Measurements from ENCODE around the gene PTPN4.

PTPN4 gene

DNA sequence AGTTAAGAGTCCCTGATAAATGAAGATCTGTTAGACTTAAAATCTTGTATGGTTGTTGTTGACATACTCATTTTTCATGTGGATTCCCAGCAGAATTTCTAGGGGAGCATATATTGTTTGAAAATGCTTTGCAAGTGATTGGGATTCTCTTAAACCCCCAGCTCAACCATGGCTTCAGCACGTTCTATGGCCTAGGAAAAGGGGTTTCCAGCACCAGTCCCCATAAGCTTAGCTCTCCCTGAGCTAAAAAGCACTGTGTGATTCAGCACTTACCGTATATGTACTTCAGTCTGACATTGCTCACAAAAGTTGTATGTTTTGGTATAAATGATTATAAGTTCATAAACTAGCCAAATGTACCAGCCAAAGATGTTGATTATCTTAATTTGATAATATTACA lies 173.1 kb downstream of the PTPN4 start:
- no peak for DNase-seq
- no peaks in the 10 kb centered on the region for H3K79me2 ChIP-seq (ENCODE audit: low read length)
- H3F3A ChIP-seq (ENCODE audit: insufficient read depth, low read length): no peaks in the 10 kb centered on the region
- H3K4me2 ChIP-seq (ENCODE audit: low read depth, low read length): no peak overlapping the region
- no peaks in the 10 kb centered on the region for H3K9me2 ChIP-seq (replicated peaks; ENCODE audit: insufficient read depth, low read length)
- no peak overlapping the region for H3K27ac ChIP-seq (ENCODE audit: low read length)
- no peak overlapping the region for H3K9ac ChIP-seq (ENCODE audit: low read length)
- no peaks in the 10 kb centered on the region for H3K9me3 ChIP-seq (replicated peaks; ENCODE audit: insufficient read depth, low read length)
- no peaks in the 10 kb centered on the region for H3K36me3 ChIP-seq (replicated peaks; ENCODE audit: insufficient read depth, low read length)
- H3K4me1 ChIP-seq (ENCODE audit: low read length): no peaks in the 10 kb centered on the region
- H4K20me1 ChIP-seq (ENCODE audit: insufficient read depth, low read length): no peaks in the 10 kb centered on the region
- H2AFZ ChIP-seq (ENCODE audit: low read length): no peak overlapping the region
- no peak overlapping the region for H3K4me3 ChIP-seq (ENCODE audit: low read length)
- no peak for TF ChIP-seq EZH2phosphoT487 (IDR thresholded peaks at IDR 0.05; ENCODE audit: low read length)
- TF ChIP-seq, protein P1, sequence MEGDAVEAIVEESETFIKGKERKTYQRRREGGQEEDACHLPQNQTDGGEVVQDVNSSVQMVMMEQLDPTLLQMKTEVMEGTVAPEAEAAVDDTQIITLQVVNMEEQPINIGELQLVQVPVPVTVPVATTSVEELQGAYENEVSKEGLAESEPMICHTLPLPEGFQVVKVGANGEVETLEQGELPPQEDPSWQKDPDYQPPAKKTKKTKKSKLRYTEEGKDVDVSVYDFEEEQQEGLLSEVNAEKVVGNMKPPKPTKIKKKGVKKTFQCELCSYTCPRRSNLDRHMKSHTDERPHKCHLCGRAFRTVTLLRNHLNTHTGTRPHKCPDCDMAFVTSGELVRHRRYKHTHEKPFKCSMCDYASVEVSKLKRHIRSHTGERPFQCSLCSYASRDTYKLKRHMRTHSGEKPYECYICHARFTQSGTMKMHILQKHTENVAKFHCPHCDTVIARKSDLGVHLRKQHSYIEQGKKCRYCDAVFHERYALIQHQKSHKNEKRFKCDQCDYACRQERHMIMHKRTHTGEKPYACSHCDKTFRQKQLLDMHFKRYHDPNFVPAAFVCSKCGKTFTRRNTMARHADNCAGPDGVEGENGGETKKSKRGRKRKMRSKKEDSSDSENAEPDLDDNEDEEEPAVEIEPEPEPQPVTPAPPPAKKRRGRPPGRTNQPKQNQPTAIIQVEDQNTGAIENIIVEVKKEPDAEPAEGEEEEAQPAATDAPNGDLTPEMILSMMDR (IDR thresholded peaks at IDR 0.05; ENCODE audit: low read length): no peak
- no peak for TF ChIP-seq EZH2 (optimal IDR thresholded peaks at IDR 0.05; ENCODE audit: low read depth, low read length)
- no peaks in the 10 kb centered on the region for H3K27me3 ChIP-seq (replicated peaks; ENCODE audit: insufficient read depth, low read length)

DNA sequence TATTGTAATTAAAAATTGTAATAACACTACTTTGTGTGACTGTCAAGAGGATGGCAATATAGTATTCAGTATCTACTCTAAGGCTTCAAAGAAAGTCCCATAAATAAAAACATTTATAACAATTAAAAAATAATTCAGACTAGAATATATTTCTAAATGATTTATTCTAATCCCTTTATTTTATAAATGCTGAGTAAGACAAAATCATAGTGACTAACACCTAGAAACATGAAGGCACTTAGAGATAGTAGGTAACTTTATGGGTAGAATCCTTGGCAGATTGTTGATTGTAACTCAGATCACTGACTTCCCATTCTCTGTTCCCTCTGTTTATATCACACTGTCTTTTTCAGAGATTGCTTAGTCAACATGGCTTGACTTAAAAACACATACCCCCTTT lies 174.6 kb downstream of the PTPN4 start:
- Histone ChIP-seq H3K27ac (ENCODE audit: low read length) (no peak overlapping the region), H3K9ac (ENCODE audit: low read length) (no peak overlapping the region), H3K9me2 (replicated peaks; ENCODE audit: insufficient read depth, low read length) (no peaks in the 10 kb centered on the region), H3K79me2 (ENCODE audit: low read length) (no peaks in the 10 kb centered on the region), H3F3A (ENCODE audit: insufficient read depth, low read length) (no peaks in the 10 kb centered on the region), H2AFZ (ENCODE audit: low read length) (no peak overlapping the region), H3K4me3 (ENCODE audit: low read length) (no peak overlapping the region), H3K4me2 (ENCODE audit: low read depth, low read length) (no peak overlapping the region), H3K4me1 (ENCODE audit: low read length) (peaks cover 4% of the 10 kb centered on the region), H4K20me1 (ENCODE audit: insufficient read depth, low read length) (no peaks in the 10 kb centered on the region), H3K9me3 (replicated peaks; ENCODE audit: insufficient read depth, low read length) (no peaks in the 10 kb centered on the region), H3K27me3 (replicated peaks; ENCODE audit: insufficient read depth, low read length) (no peaks in the 10 kb centered on the region), H3K36me3 (replicated peaks; ENCODE audit: insufficient read depth, low read length) (no peaks in the 10 kb centered on the region)
- no peak for TF ChIP-seq EZH2phosphoT487 (IDR thresholded peaks at IDR 0.05; ENCODE audit: low read length)
- TF ChIP-seq, protein P1 (IDR thresholded peaks at IDR 0.05; ENCODE audit: low read length): no peak
- TF ChIP-seq EZH2 (optimal IDR thresholded peaks at IDR 0.05; ENCODE audit: low read depth, low read length): no peak
- DNase-seq: no peak

DNA sequence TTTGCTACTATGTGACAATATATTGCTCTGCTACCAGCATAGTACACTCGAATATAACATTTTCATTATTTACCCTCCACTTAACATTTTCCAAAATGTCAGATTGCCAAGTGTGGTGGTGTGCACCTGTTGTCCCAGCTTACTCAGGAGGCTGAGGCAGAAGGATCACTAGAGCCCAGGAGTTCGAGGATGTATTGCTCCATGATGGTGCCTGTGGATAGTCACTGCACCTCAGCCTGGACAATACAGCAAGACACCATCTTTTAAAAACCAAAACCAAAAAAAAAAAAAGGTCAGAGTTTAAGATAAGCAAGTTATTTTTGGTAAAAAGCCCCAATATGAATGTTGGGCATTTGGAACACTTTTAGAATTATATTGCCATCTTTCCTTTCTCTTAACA lies 178.0 kb downstream of the PTPN4 start:
- Histone ChIP-seq H3K36me3 (replicated peaks; ENCODE audit: insufficient read depth, low read length) (no peaks in the 10 kb centered on the region), H3K4me1 (ENCODE audit: low read length) (peaks cover 27% of the 10 kb centered on the region), H3K27ac (ENCODE audit: low read length) (no peak overlapping the region), H3F3A (ENCODE audit: insufficient read depth, low read length) (no peaks in the 10 kb centered on the region; the same call in 1 of the 2 replicates), H3K9me2 (replicated peaks; ENCODE audit: insufficient read depth, low read length) (no peaks in the 10 kb centered on the region), H3K9me3 (replicated peaks; ENCODE audit: insufficient read depth, low read length) (no peaks in the 10 kb centered on the region), H3K79me2 (ENCODE audit: low read length) (no peaks in the 10 kb centered on the region), H4K20me1 (ENCODE audit: insufficient read depth, low read length) (no peaks in the 10 kb centered on the region), H3K27me3 (replicated peaks; ENCODE audit: insufficient read depth, low read length) (no peaks in the 10 kb centered on the region), H2AFZ (ENCODE audit: low read length) (no peak overlapping the region), H3K4me3 (ENCODE audit: low read length) (no peak overlapping the region), H3K9ac (ENCODE audit: low read length) (no peak overlapping the region), H3K4me2 (ENCODE audit: low read depth, low read length) (no peak overlapping the region)
- TF ChIP-seq, protein P1 (IDR thresholded peaks at IDR 0.05; ENCODE audit: low read length): no peak
- TF ChIP-seq EZH2phosphoT487 (IDR thresholded peaks at IDR 0.05; ENCODE audit: low read length) (no peak), EZH2 (optimal IDR thresholded peaks at IDR 0.05; ENCODE audit: low read depth, low read length) (no peak)
- no peak for DNase-seq

All from MM.1S (cell line).